Loucy (cell line): ENCODE measurements around the gene KCNMA1.

Experiments
- CTCF ChIP-seq: fragments of 200-600 bp; sonication (generic); conservative IDR thresholded peaks from 2 replicates; pipeline ENCODE4 v1.5.1; 2014; ENCODE audit warnings: mild to moderate bottlenecking, antibody characterized with exemption, low read length
- EZH2phosphoT487 ChIP-seq: fragments of 200-600 bp; IDR thresholded peaks from 2 replicates; pipeline ENCODE4 v1.6.1; 2018; ENCODE audit warnings: antibody characterized with exemption, mild to moderate bottlenecking, moderate library complexity, borderline replicate concordance

DNA sequence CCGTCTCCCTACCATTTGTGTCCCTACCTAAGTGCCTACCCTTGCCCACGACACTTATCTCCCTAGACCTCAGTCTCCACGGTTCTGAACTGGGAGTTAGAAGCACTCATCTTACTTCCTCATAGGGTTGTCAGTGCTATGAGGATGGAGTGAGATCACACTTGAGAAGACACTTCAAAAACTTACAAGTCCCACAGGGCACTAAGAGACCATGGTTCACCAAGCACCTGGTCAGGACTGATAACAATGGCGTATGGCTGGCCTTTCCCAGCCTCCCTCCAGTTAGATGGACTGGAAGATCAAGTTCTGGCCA is 43.2 kb downstream of the KCNMA1 start:
- TF ChIP-seq CTCF = no peak
- no peak for TF ChIP-seq EZH2phosphoT487
